Natural killer cell (primary cell): Measurements from ENCODE around the gene OPRM1. TPM values are rescaled to one million over a fixed set of nuclear protein-coding genes. Genes with fewer than 3 reads are reported as not detected.

ENCODE experiments used
- ATAC-seq, 3 donors: fragments of 150-1000 bp in 2 of 3; fragments of 200-7000 bp in 1 of 3; cut with Tn5 transposase; 1 replicate in 1 of 3; 2 replicates in 2 of 3; pipeline ENCODE4 v1.10.0; 2021; ENCODE audit warnings: mild to moderate bottlenecking in 2 of 3, moderate library complexity in 2 of 3
- DNase-seq, 2 donors: peaks; one replicate each; pipeline versions ENCODE4 v3.0.0 to v3.0.0-alpha.2; 2013 to 2021; ENCODE audit warnings: mixed read lengths in 1 of 2
- H3K27ac ChIP-seq: one replicate; pipeline ENCODE4 v1.5.1; 2013; ENCODE audit warnings: mild to moderate bottlenecking, low read length
- H3K27me3 ChIP-seq: one replicate; pipeline ENCODE4 v1.6.1; 2013; ENCODE audit warnings: low read length; ENCODE audit not compliant: control insufficient read depth, insufficient read depth
- H3K36me3 ChIP-seq: one replicate; pipeline ENCODE4 v1.6.1; 2013; ENCODE audit warnings: low read length; ENCODE audit not compliant: control insufficient read depth, insufficient read depth
- H3K4me1 ChIP-seq: one replicate; pipeline ENCODE4 v1.6.1; 2013; ENCODE audit warnings: low read length; ENCODE audit not compliant: control insufficient read depth, insufficient read depth
- H3K4me3 ChIP-seq: one replicate; pipeline ENCODE4 v1.5.1; 2013; ENCODE audit warnings: low read length
- H3K9me3 ChIP-seq: one replicate; pipeline ENCODE4 v1.6.1; 2013; ENCODE audit warnings: low read length; ENCODE audit not compliant: control insufficient read depth, insufficient read depth
- H3K27ac Mint-ChIP-seq, 2 donors: one replicate each; pipeline ENCODE4 v1.8.0; 2022; ENCODE audit warnings: mild to moderate bottlenecking in 2 of 2, mixed read lengths in 2 of 2, moderate library complexity in 1 of 2
- H3K27me3 Mint-ChIP-seq, 2 donors: one replicate each; pipeline ENCODE4 v1.8.0; 2022; ENCODE audit warnings: low read depth in 2 of 2, mixed read lengths in 2 of 2
- H3K36me3 Mint-ChIP-seq: one replicate; pipeline ENCODE4 v1.8.0; 2022; ENCODE audit warnings: mixed read lengths
- H3K4me1 Mint-ChIP-seq, 2 donors: one replicate each; pipeline ENCODE4 v1.8.0; 2022; ENCODE audit warnings: mixed read lengths in 2 of 2
- H3K4me3 Mint-ChIP-seq: one replicate; pipeline ENCODE4 v1.8.0; 2022; ENCODE audit warnings: mild to moderate bottlenecking, moderate library complexity, mixed read lengths
- H3K9me3 Mint-ChIP-seq, 2 donors: one replicate each; pipeline ENCODE4 v1.8.0; 2022; ENCODE audit warnings: mixed read lengths in 2 of 2
- WGBS: methylation state at CpG from one replicate; pipeline ENCODE4 v1.1.7; 2013; ENCODE audit warnings: missing lambda C conversion rate; ENCODE audit not compliant: insufficient coverage; 5-methylcytosine and 5-hydroxymethylcytosine counted together
- intact Hi-C: fragments of 100-400 bp; cut with micrococcal nuclease; formaldehyde crosslinking; loops from one replicate; pipeline ENCODE4 v1.14.2; 2022
- total RNA-seq, 4 donors: library from RNA; stranded (reverse); fragments of 120-200 nt in 1 of 4; gene quantifications; one replicate each; pipeline versions ENCODE4 v1.2.3 to v1.2.4, GENCODE V29; 2013 to 2022
- TF ChIP-seq, protein P1 (sequence below): fragments of 200-600 bp; IDR thresholded peaks from one replicate; pipeline ENCODE4 v1.8.0; 2022; ENCODE audit warnings: antibody characterized with exemption

The OPRM1 gene
- total RNA-seq, 3 donors from 2014 or later (not counting 1 experiment from before 2014, with no cell fraction given): not detected

DNA sequence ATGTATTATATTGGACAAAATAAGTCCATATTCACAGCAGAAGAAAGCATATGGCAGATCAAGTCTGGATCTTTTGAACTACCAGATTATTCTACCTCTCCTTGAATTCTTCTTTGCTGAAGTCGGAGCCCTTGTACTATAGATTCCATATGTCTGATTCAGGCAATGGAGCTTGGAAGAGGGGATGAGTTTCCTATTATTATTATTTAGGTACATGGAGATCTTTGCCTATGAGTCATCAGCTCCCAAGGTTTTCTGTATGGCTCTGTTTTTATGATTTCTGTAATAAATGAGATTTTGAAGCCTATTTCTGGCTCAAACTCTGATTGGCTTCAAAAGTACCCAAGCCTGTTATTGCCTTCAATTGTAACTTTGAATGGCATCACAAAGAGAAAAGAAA lies 72.0 kb downstream of the OPRM1 start:
- intact Hi-C loops: no loop called here
- ATAC-seq (no peak), DNase-seq (no peak)
- no peaks in the 10 kb centered on the region for H3K4me1 Mint-ChIP-seq
- H3K27me3 ChIP-seq: no peaks in the 10 kb centered on the region
- no peaks in the 10 kb centered on the region for H3K36me3 ChIP-seq
- H3K27ac Mint-ChIP-seq: no peak overlapping the region
- no peaks in the 10 kb centered on the region for H3K4me1 ChIP-seq
- H3K4me3 ChIP-seq: no peak overlapping the region
- TF ChIP-seq, protein P1, sequence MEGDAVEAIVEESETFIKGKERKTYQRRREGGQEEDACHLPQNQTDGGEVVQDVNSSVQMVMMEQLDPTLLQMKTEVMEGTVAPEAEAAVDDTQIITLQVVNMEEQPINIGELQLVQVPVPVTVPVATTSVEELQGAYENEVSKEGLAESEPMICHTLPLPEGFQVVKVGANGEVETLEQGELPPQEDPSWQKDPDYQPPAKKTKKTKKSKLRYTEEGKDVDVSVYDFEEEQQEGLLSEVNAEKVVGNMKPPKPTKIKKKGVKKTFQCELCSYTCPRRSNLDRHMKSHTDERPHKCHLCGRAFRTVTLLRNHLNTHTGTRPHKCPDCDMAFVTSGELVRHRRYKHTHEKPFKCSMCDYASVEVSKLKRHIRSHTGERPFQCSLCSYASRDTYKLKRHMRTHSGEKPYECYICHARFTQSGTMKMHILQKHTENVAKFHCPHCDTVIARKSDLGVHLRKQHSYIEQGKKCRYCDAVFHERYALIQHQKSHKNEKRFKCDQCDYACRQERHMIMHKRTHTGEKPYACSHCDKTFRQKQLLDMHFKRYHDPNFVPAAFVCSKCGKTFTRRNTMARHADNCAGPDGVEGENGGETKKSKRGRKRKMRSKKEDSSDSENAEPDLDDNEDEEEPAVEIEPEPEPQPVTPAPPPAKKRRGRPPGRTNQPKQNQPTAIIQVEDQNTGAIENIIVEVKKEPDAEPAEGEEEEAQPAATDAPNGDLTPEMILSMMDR: no peak
- H3K27me3 Mint-ChIP-seq: no peaks in the 10 kb centered on the region
- no peaks in the 10 kb centered on the region for H3K9me3 ChIP-seq
- no peaks in the 10 kb centered on the region for H3K9me3 Mint-ChIP-seq
- WGBS: no CpG with 5 or more reads among the region's 1 CpG
- H3K27ac ChIP-seq: no peak overlapping the region
- H3K4me3 Mint-ChIP-seq: no peak overlapping the region
- H3K36me3 Mint-ChIP-seq: no peaks in the 10 kb centered on the region

DNA sequence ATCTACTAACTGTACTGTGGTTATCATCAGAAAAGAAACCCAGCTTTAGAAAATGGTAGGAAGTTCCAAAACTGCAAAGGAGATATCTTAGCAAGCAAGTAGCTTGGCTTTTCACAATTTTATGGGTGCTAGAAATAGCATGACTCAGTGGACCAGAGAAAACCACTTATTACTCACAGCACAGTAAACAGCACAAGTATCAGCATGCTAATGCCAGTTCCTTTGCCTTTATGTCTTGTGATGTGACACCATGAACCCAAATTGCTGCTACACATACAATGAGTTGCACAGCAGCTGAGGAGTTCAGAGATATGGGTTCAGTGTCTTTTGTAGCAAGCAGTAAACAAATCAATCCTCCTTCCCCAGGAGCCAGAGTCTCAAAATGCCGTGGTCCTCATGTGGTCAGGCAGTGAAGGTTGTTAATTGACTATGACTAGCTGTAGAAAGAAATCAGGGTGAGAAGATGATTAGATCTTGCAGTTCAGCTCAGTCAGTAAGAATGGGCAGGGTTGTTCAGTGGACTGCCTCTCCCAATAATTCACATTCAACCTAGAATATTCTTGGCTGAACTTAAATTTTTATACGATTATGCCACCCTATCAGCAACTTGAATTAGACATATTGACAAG lies 73.3 kb downstream of the OPRM1 start:
- no peaks in the 10 kb centered on the region for H3K9me3 Mint-ChIP-seq
- TF ChIP-seq, protein P1: no peak
- WGBS: 95% methylated on average over 1 of the region's 2 CpGs
- Histone ChIP-seq H3K4me1 (no peaks in the 10 kb centered on the region), H3K9me3 (no peaks in the 10 kb centered on the region), H3K4me3 (no peak overlapping the region), H3K27ac (no peak overlapping the region), H3K36me3 (no peaks in the 10 kb centered on the region), H3K27me3 (no peaks in the 10 kb centered on the region)
- no peaks in the 10 kb centered on the region for H3K4me1 Mint-ChIP-seq
- no peak for ATAC-seq
- no peak for DNase-seq
- H3K27ac Mint-ChIP-seq: no peak overlapping the region
- H3K27me3 Mint-ChIP-seq: peaks cover 4 to 6% of the 10 kb centered on the region in 2 donors
- intact Hi-C loops: no loop called here
- no peak overlapping the region for H3K4me3 Mint-ChIP-seq
- no peaks in the 10 kb centered on the region for H3K36me3 Mint-ChIP-seq

DNA sequence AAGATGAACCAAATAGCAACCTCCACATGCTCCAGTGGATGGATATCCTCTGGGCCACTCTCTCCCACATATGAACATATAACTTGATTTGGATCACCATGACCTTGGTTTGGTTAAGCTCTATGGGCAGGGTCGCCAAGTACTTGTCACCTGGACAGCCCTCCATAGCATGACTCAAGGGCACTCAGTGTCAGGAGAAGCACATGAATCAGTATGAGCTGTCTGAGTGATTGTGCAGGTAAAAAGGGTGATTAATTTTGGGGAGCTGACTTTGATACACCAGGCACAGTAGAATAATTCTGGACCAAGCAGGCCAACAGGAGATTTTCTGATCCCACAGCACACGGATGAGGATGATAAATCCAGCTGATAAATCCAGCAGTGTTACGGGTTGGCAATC lies 74.4 kb downstream of the OPRM1 start:
- intact Hi-C loops: no loop called here
- peaks cover 4 to 10% of the 10 kb centered on the region in 2 donors for H3K27me3 Mint-ChIP-seq
- Histone ChIP-seq H3K27me3 (no peaks in the 10 kb centered on the region), H3K27ac (no peak overlapping the region), H3K4me1 (no peaks in the 10 kb centered on the region), H3K9me3 (no peaks in the 10 kb centered on the region), H3K36me3 (no peaks in the 10 kb centered on the region), H3K4me3 (no peak overlapping the region)
- DNase-seq: no peak
- WGBS: 96% methylated on average over 3 of the region's 3 CpGs
- no peak overlapping the region for H3K27ac Mint-ChIP-seq
- H3K36me3 Mint-ChIP-seq: no peaks in the 10 kb centered on the region
- ATAC-seq: no peak
- no peaks in the 10 kb centered on the region for H3K9me3 Mint-ChIP-seq
- TF ChIP-seq, protein P1: no peak
- no peak overlapping the region for H3K4me3 Mint-ChIP-seq
- no peaks in the 10 kb centered on the region for H3K4me1 Mint-ChIP-seq

DNA sequence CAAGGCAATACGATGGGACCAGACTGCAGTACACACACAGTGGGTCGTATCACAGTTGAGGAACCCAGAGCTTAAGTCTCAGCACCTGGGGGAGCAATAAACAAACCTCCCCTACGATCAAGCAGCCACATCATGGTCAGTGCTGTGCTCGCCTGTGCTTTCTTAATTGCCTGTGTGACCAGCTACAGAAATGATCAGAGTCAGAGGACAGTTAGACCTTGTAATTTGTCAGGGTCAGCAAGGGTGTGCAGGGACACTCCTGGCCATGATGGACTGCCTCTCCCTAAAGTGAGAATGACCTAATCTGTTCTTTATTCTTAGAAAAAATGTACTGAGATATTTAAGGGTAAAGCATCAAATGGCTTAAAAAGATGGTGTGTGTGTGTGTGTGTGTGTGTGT lies 78.4 kb downstream of the OPRM1 start:
- H3K9me3 Mint-ChIP-seq: no peaks in the 10 kb centered on the region
- no peaks in the 10 kb centered on the region for H3K4me1 Mint-ChIP-seq
- no peaks in the 10 kb centered on the region for H3K9me3 ChIP-seq
- intact Hi-C loops: no loop called here
- H3K4me1 ChIP-seq: no peaks in the 10 kb centered on the region
- no peaks in the 10 kb centered on the region for H3K36me3 ChIP-seq
- no peaks in the 10 kb centered on the region for H3K27me3 ChIP-seq
- no peak overlapping the region for H3K4me3 ChIP-seq
- 84% methylated on average over 4 of the region's 4 CpGs for WGBS
- peaks cover 4 to 30% of the 10 kb centered on the region in 2 donors for H3K27me3 Mint-ChIP-seq
- no peak for DNase-seq
- H3K4me3 Mint-ChIP-seq: no peak overlapping the region
- ATAC-seq: no peak
- H3K36me3 Mint-ChIP-seq: no peaks in the 10 kb centered on the region
- H3K27ac Mint-ChIP-seq: no peak overlapping the region
- no peak overlapping the region for H3K27ac ChIP-seq
- TF ChIP-seq, protein P1: no peak
